Measurements from ENCODE around the gene RUNX1. TPM values are rescaled to one million over a fixed set of nuclear protein-coding genes. Genes with fewer than 3 reads are reported as not detected.
"Not testable (repeated sequence)": the region's sequence is repeated elsewhere in the genome, so short reads cannot be mapped to it uniquely, and the experiment has no call there.

The RUNX1 gene
- total and polyA plus RNA-seq, 2 donors (not counting 3 experiments of a cell fraction or from before 2014, with no cell fraction given), result 4.6 to 17.9 TPM

GRCh38 chr21:34967509-34968289, 81.4 kb downstream of the RUNX1 start:
- Histone ChIP-seq H3K27ac (ENCODE audit: insufficient read depth, low read depth, low read length) (no peak overlapping the region), H3K79me2 (ENCODE audit: control insufficient read depth, insufficient read depth, low read length) (no peaks in the 10 kb centered on the region), H3K9me3 (replicated peaks; ENCODE audit: control insufficient read depth, insufficient read depth, low read length) (no peaks in the 10 kb centered on the region), H3K4me1 (ENCODE audit: control insufficient read depth, extremely low read depth, insufficient read depth, low read length) (peaks cover 15% of the 10 kb centered on the region), H3K4me3 (replicated peaks in 1 of 3; ENCODE audit: insufficient read depth in 1 of 3, low read depth in 1 of 3, low read length in 3 of 3) (no peak overlapping the region), H3K9ac (replicated peaks; ENCODE audit: extremely low read depth, insufficient read depth, low read length) (no peak overlapping the region), H3K36me3 (ENCODE audit: control insufficient read depth in 2 of 2, extremely low read depth in 1 of 2, insufficient read depth in 2 of 2, low read length in 2 of 2) (no peaks in the 10 kb centered on the region), H3K4me2 (ENCODE audit: insufficient read depth, low read length) (no peak overlapping the region), H4K20me1 (replicated peaks; ENCODE audit: control insufficient read depth, extremely low read depth, insufficient read depth, low read length) (no peaks in the 10 kb centered on the region), H3K27me3 (ENCODE audit: control insufficient read depth in 2 of 2, insufficient read depth in 2 of 2, low read length in 2 of 2) (peaks cover 0 to 6% of the 10 kb centered on the region in 2 experiments), H3K9me1 (replicated peaks; ENCODE audit: control insufficient read depth, extremely low read depth, insufficient read depth, low read length) (no peaks in the 10 kb centered on the region), H2AFZ (ENCODE audit: low read depth, low read length) (no peak overlapping the region)
- intact Hi-C loops (cut with micrococcal nuclease) (no loop called here), dilution Hi-C loops (cut with MboI; ENCODE audit: extremely low pct_ligation_motif_present, low sequenced_read_pairs) (no loop called here)
- ChIA-PET CTCF (interaction anchor here (1.1 kb wide), 2 partner anchors 30 to 222 kb away, joined by 3 to 4 read pairs; no protein-coding TSS in a partner anchor), POLR2A (no interaction called here)
- TF ChIP-seq EZH2 (IDR thresholded peaks at IDR 0.05; ENCODE audit: borderline replicate concordance, low read depth, low read length, severe bottlenecking), result no peak
- TF ChIP-seq, protein P1, sequence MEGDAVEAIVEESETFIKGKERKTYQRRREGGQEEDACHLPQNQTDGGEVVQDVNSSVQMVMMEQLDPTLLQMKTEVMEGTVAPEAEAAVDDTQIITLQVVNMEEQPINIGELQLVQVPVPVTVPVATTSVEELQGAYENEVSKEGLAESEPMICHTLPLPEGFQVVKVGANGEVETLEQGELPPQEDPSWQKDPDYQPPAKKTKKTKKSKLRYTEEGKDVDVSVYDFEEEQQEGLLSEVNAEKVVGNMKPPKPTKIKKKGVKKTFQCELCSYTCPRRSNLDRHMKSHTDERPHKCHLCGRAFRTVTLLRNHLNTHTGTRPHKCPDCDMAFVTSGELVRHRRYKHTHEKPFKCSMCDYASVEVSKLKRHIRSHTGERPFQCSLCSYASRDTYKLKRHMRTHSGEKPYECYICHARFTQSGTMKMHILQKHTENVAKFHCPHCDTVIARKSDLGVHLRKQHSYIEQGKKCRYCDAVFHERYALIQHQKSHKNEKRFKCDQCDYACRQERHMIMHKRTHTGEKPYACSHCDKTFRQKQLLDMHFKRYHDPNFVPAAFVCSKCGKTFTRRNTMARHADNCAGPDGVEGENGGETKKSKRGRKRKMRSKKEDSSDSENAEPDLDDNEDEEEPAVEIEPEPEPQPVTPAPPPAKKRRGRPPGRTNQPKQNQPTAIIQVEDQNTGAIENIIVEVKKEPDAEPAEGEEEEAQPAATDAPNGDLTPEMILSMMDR (IDR thresholded peaks at IDR 0.05; ENCODE audit: extremely low read depth in 1 of 2, insufficient read depth in 1 of 2, low read depth in 1 of 2, low read length in 2 of 2), result no peak
- no peak for TF ChIP-seq FOS (IDR thresholded peaks at IDR 0.05; ENCODE audit: borderline replicate concordance, insufficient read depth, low read length)
- TF ChIP-seq GATA2 (IDR thresholded peaks at IDR 0.05; ENCODE audit: insufficient read depth, insufficient read length, low read depth, low read length), result no peak
- TF ChIP-seq JUN (IDR thresholded peaks at IDR 0.05; ENCODE audit: borderline replicate concordance, insufficient read depth, insufficient read length, low read depth), result no peak
- TF ChIP-seq MAX (IDR thresholded peaks at IDR 0.05; ENCODE audit: insufficient read depth, insufficient read length), result no peak
- no peak for TF ChIP-seq POLR2A (IDR thresholded peaks at IDR 0.05; ENCODE audit: low read depth, low read length)
- no peak for TF ChIP-seq POLR2AphosphoS5 (IDR thresholded peaks at IDR 0.05; ENCODE audit: insufficient read depth, low read depth, low read length)
- no peak for TF ChIP-seq MYC (IDR thresholded peaks at IDR 0.05; ENCODE audit: low read depth, low read length)
- DNase-seq (ENCODE audit: low read depth, low spot score), result no peak
- no TSS peak for BruUV-seq (replicated peaks)
- FAIRE-seq, result no peak

DNA sequence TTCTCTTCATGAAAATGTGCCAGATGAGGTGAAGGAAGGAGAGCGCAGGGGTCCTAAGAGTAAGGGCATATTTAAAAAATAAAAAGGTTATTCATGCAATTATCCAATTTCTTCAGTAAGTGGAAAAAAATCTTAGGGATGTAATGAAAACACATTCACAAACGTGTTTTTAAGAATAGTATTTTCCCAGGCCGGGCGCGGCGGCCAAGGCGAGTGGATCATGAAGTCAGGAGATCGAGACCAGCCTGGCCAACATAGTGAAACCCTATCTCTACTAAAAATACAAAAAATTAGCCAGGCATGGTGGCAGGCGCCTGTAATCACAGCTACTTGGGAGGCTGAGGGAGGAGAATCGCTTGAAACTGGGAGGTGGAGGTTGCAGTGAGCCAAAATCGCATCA, 82.2 kb downstream of the RUNX1 start:
- H4K20me1 ChIP-seq (replicated peaks; ENCODE audit: control insufficient read depth, extremely low read depth, insufficient read depth, low read length); H3K9me1 ChIP-seq (replicated peaks; ENCODE audit: control insufficient read depth, extremely low read depth, insufficient read depth, low read length); POLR2A ChIA-PET; H3K36me3 ChIP-seq (ENCODE audit: control insufficient read depth in 2 of 2, extremely low read depth in 1 of 2, insufficient read depth in 2 of 2, low read length in 2 of 2); BruUV-seq (replicated peaks); H3K27me3 ChIP-seq (ENCODE audit: control insufficient read depth in 2 of 2, insufficient read depth in 2 of 2, low read length in 2 of 2); H3K9me3 ChIP-seq (replicated peaks; ENCODE audit: control insufficient read depth, insufficient read depth, low read length); intact Hi-C loops (cut with micrococcal nuclease); H3K4me2 ChIP-seq (ENCODE audit: insufficient read depth, low read length); H3K9ac ChIP-seq (replicated peaks; ENCODE audit: extremely low read depth, insufficient read depth, low read length); H3K27ac ChIP-seq (ENCODE audit: insufficient read depth, low read depth, low read length); H3K79me2 ChIP-seq (ENCODE audit: control insufficient read depth, insufficient read depth, low read length); dilution Hi-C loops (cut with MboI; ENCODE audit: extremely low pct_ligation_motif_present, low sequenced_read_pairs); FAIRE-seq; H3K4me3 ChIP-seq (replicated peaks in 1 of 3; ENCODE audit: insufficient read depth in 1 of 3, low read depth in 1 of 3, low read length in 3 of 3); DNase-seq (ENCODE audit: low read depth, low spot score); H2AFZ ChIP-seq (ENCODE audit: low read depth, low read length): not testable (repeated sequence)
- H3K4me1 ChIP-seq (ENCODE audit: control insufficient read depth, extremely low read depth, insufficient read depth, low read length), result peaks cover 15% of the 10 kb centered on the region
- CTCF ChIA-PET, result interaction anchor here (1.1 kb wide), 2 partner anchors 30 to 221 kb away, joined by 3 to 4 read pairs; no protein-coding TSS in a partner anchor

Data from endothelial cell of umbilical vein (primary cell).